Left ventricle myocardium inferior (tissue), 1 donor: ENCODE results near the gene TCTN3. TPM values are rescaled to one million over a fixed set of nuclear protein-coding genes. Genes with fewer than 3 reads are reported as not detected.

Experiments used
- DNase-seq: peaks from one replicate; pipeline ENCODE4 v3.0.0-alpha.2; 2020
- H3K27ac ChIP-seq: fragments of 200-600 bp; replicated peaks from 2 replicates; pipeline ENCODE4 v1.8.0; 2021
- H3K27me3 ChIP-seq: fragments of 200-600 bp; 2 replicates; pipeline ENCODE4 v1.8.0; 2021; ENCODE audit warnings: low read depth
- H3K36me3 ChIP-seq: fragments of 200-600 bp; 2 replicates; pipeline ENCODE4 v1.8.0; 2021
- H3K4me1 ChIP-seq: fragments of 200-600 bp; 2 replicates; pipeline ENCODE4 v1.8.0; 2021
- H3K4me3 ChIP-seq: fragments of 200-600 bp; 2 replicates; pipeline ENCODE4 v1.8.0; 2021; ENCODE audit warnings: mild to moderate bottlenecking, moderate library complexity
- H3K9me3 ChIP-seq: fragments of 200-600 bp; replicated peaks from 2 replicates; pipeline ENCODE4 v1.8.0; 2021
- CTCF ChIP-seq: fragments of 200-600 bp; IDR thresholded peaks from 2 replicates; pipeline ENCODE4 v1.8.0; 2021; ENCODE audit warnings: antibody characterized with exemption, mild to moderate bottlenecking, borderline replicate concordance
- intact Hi-C: fragments of 100-400 bp; cut with micrococcal nuclease; formaldehyde crosslinking; loops from one replicate; pipeline ENCODE4 v1.11.0; 2022
- total RNA-seq: library from RNA; stranded (reverse); fragmentation: NEBNext Ultra II Directional; extraction: Animal tissue kit (Norgen Biotek cat#: 25700); gene quantifications from one replicate; pipeline ENCODE4 v1.2.1, GENCODE V29; 2021
- donor health status: DM: no; HTN: yes; CAD: no; lungs with severe emphysema.

The TCTN3 gene
- total RNA-seq, 1 donor from 2014 or later: 11.6 TPM

- intact Hi-C loops: no loop called here
- H3K36me3 ChIP-seq: peaks cover 24% of the 10 kb centered on the region
- H3K27me3 ChIP-seq: no peaks in the 10 kb centered on the region
- no peak overlapping the region for H3K27ac ChIP-seq
- H3K9me3 ChIP-seq: no peaks in the 10 kb centered on the region
- peaks cover 26% of the 10 kb centered on the region for H3K4me1 ChIP-seq
- TF ChIP-seq CTCF: no peak
- no peak for DNase-seq
- H3K4me3 ChIP-seq: no peak overlapping the region
Observed at GRCh38 chr10:95694665-95695064, 938 bp upstream of the TCTN3 start.

GRCh38 chr10:95693071-95693667, 558 bp downstream of the TCTN3 start:
- no peak for DNase-seq
- Histone ChIP-seq H3K4me1 (peaks cover 26% of the 10 kb centered on the region), H3K4me3 (peak overlapping the region; percentile 85), H3K27me3 (no peaks in the 10 kb centered on the region), H3K36me3 (peaks cover 39% of the 10 kb centered on the region), H3K9me3 (no peaks in the 10 kb centered on the region), H3K27ac (peak overlapping the region; percentile 81)
- TF ChIP-seq CTCF: no peak
- intact Hi-C loops: no loop called here

GRCh38 chr10:95691281-95691680, 2.4 kb downstream of the TCTN3 start:
- no peak for DNase-seq
- Histone ChIP-seq H3K4me1 (peaks cover 33% of the 10 kb centered on the region), H3K27ac (no peak overlapping the region), H3K4me3 (no peak overlapping the region), H3K27me3 (no peaks in the 10 kb centered on the region), H3K9me3 (no peaks in the 10 kb centered on the region), H3K36me3 (peaks cover 57% of the 10 kb centered on the region)
- no peak for TF ChIP-seq CTCF
- intact Hi-C loops: loop anchor here (2.0 kb wide), 1 partner anchor 148 kb away; no protein-coding TSS in a partner anchor

- Histone ChIP-seq H3K27me3 (no peaks in the 10 kb centered on the region), H3K27ac (no peak overlapping the region), H3K36me3 (peaks cover 83% of the 10 kb centered on the region), H3K4me1 (peaks cover 33% of the 10 kb centered on the region), H3K4me3 (no peak overlapping the region), H3K9me3 (no peaks in the 10 kb centered on the region)
- no peak for DNase-seq
- no peak for TF ChIP-seq CTCF
- intact Hi-C loops: no loop called here
Observed at GRCh38 chr10:95688648-95689047, 5.1 kb downstream of the TCTN3 start.

GRCh38 chr10:95683966-95684365, 9.8 kb downstream of the TCTN3 start:
- Histone ChIP-seq H3K27ac (no peak overlapping the region), H3K4me1 (peaks cover 7% of the 10 kb centered on the region), H3K27me3 (no peaks in the 10 kb centered on the region), H3K36me3 (peaks cover 96% of the 10 kb centered on the region), H3K9me3 (no peaks in the 10 kb centered on the region), H3K4me3 (no peak overlapping the region)
- no peak for DNase-seq
- intact Hi-C loops: no loop called here
- no peak for TF ChIP-seq CTCF
